ENCODE measurements around the gene ABCD1. TPM values are rescaled to one million over a fixed set of nuclear protein-coding genes. Genes with fewer than 3 reads are reported as not detected.

Gene ABCD1
- total RNA-seq (2022; extraction: Qiagen RNA extraction), result 2.5 to 4.0 TPM (median 3.6 TPM) in 5 replicates

DNA sequence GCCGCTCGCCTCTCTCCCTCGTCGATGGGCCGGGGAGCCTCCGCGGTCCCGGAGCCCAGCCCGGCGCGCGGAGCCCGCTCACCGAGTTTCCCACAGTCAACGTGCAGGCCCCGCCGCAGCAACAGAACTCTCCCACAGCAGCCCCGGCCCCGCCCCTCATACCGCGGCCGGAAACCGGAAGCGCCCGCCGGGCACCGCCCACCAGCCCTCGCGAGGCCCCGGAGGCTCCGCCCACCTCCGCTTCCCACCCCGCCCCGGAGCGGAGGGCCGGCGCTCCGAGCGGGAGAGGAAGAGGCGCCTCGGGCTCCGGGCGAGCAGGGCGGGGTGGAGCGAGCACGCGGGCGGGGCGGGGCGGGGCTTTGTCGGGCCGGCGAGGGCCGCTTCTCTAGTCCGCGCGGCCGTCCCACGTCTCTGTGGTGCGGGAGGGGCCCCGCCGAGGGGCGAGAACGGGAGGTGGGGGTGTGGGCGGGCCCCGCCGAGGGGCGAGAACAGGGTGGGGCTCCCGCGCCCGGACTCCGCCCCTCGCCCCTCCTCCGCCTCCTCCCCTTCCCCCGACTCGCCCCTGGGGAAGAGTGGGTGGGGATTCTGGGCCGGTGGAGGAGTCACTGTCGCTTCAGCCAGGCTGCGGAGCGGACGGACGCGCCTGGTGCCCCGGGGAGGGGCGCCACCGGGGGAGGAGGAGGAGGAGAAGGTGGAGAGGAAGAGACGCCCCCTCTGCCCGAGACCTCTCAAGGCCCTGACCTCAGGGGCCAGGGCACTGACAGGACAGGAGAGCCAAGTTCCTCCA lies at the start of gene ABCD1, which contains the start of gene BCAP31:
ABCD1 (plus strand) TSS at position 605 of the 787 bp plus-strand sequence. CDS start 411 bp downstream, outside the sequence.
BCAP31 (minus strand) TSS at position 136 of the 787 bp plus-strand sequence. CDS start 1,143 bp downstream, outside the sequence.

DNA sequence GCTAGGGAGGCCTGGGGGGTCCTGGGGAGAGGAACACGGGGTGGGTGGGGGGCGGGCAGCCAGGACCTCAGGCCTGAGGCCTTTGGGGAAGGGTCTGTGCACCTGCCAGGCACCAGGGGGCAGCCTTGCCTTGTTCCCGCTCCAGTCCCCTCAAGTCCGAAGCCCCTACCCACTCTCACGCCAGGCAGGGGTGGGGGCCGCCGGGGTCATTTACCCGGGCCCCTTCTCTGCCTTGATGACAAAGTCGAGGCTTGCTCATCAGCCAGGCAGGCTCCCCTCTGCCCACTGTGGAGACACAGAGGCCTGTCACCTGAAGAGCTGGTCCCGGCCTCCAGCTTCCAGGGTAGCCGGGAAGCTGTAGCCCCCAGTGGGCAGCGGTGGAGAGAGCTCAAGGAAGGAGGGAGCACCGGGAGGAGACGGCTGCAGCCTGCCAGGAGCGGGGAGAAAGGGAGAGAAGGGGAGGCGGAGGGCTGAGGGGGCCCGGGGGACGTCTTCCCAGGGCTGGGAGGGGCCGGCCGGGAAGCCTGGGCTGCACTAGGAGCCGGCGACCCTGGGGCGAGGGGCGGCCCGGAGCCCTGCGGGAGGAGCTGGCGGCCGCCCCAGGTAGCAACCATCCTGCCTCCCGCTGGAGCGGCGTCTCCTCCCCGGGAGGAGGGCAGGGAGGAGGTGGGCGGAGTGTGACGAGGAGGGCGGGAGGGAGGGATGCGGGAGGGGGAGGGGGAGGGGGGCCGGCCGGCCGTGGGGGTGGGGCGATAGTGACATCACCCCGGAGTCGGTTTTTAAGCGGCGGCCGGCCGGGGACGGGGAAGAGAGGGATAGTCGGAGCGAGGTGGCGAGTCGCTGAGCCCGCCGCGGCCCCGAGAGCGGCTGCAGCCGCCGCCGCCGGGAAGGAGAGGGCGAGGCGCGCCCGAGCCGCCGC lies 37.3 kb upstream of the ABCD1 start, which contains the start of gene SLC6A8:
SLC6A8 (plus strand) TSS at position 806 of the 919 bp plus-strand sequence. CDS start 649 bp downstream, outside the sequence.

DNA sequence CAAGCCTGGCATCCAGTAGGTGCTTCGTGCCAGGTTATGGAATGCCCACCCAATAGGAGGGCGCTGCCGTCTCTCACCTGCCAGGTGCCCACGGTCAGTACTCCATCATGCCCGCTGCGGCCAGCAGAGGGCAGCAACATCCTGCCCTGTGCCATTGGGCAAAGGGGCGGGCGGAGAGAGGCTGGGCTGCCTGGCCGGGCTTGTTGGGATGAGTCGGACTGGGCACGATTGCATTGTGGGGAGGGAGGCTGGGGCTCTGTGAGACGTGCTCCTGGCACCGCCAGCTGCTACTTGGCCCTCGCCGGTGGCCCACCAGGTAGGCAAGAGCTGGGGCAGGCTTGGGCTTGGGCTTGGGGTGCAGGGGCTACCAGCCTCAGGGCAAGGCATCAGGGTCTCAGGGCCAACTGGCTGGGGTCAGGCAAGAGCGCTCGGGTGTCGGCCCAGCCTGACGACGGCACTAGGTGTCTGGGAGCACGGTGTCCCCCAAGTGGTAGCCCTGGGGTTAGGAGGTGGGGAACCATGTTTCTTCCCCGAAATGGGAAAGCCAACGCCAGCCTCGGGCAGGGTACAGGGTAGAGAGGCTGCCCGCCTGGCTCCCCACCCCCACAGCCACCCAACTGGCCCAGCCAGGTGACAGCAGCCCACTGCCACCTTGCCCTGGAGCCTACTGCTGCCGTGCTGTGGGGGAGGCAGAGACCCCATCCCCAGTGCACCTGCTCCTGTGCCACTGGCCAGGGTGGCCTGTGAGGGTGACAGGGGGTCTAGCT lies 39.5 kb downstream of the ABCD1 start, which contains the start of gene PLXNB3:
PLXNB3 (plus strand) TSS at position 261 of the 767 bp plus-strand sequence. CDS start 1,287 bp downstream, outside the sequence.

DNA sequence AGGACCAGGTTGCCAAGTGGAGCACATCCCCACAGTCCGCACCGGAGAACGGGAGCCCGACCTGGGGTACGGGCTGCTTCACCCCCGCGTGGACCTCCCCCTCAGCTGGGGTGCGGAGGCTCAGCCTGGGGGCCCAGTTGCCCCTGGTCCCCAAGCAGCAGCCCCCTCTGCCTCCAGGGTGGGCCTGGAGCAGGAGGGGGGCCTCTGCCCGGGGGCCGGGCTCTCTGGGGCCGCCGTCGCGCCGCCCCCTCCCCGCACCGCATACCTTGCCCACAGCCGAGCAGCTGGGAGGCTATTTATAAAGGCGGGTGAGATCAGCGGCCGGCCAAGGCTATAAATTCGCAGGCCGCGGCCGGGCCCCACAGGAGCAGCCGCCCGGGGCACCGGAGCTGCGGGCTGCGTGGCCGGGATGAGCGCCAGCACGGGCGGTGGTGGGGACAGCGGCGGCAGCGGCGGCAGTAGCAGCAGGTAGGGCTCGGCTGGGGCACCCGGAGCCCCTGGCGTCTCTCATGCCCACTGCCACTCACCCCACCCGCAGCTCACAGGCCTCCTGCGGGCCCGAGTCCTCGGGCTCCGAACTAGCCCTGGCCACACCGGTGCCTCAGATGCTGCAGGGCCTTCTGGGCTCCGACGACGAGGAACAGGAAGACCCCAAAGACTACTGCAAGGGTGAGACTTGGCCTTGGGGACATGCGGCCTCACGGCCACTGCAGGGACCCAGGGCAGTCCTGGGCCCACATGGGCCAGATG lies 56.2 kb downstream of the ABCD1 start, which contains the start of gene SRPK3:
SRPK3 (plus strand) TSS at position 364 of the 750 bp plus-strand sequence; CDS start at position 410, 46 bp downstream.

Other genes with a start within 250 kb of the ABCD1 start
- not detected in 5 replicates for gene BGN, start 229.9 kb upstream of the ABCD1 start, total RNA-seq (2022; extraction: Qiagen RNA extraction)
- 0.05 to 0.31 TPM (median 0.12 TPM) in 5 replicates for gene ATP2B3, start 207.2 kb upstream of the ABCD1 start, total RNA-seq (2022; extraction: Qiagen RNA extraction)
- gene CCNQ, start 125.7 kb upstream of the ABCD1 start, total RNA-seq (2022; extraction: Qiagen RNA extraction), result 40.9 to 59.7 TPM (median 57.6 TPM) in 5 replicates
- 1.0 to 1.6 TPM (median 1.5 TPM) in 5 replicates for gene DUSP9, start 77.7 kb upstream of the ABCD1 start, total RNA-seq (2022; extraction: Qiagen RNA extraction)
- 0.13 to 0.44 TPM (median 0.26 TPM) in 3 of 5 replicates, not detected in the others for gene PNCK, start 51.0 kb upstream of the ABCD1 start, total RNA-seq (2022; extraction: Qiagen RNA extraction)
- 10.0 to 14.5 TPM (median 12.6 TPM) in 5 replicates for gene SLC6A8, start 36.9 kb upstream of the ABCD1 start, total RNA-seq (2022; extraction: Qiagen RNA extraction)
- 351 to 491 TPM (median 368 TPM) in 5 replicates for gene BCAP31, start 469 bp upstream of the ABCD1 start, total RNA-seq (2022; extraction: Qiagen RNA extraction)
- gene PLXNB3, start 39.4 kb downstream of the ABCD1 start, total RNA-seq (2022; extraction: Qiagen RNA extraction), result 3.1 to 4.0 TPM (median 3.6 TPM) in 5 replicates
- gene SRPK3, start 56.2 kb downstream of the ABCD1 start, total RNA-seq (2022; extraction: Qiagen RNA extraction), result 0.02 to 0.13 TPM (median 0.05 TPM) in 4 of 5 replicates, not detected in the other
- gene IDH3G, start 69.5 kb downstream of the ABCD1 start, total RNA-seq (2022; extraction: Qiagen RNA extraction), result 58.1 to 62.0 TPM (median 60.2 TPM) in 5 replicates
- gene SSR4, start 69.8 kb downstream of the ABCD1 start, total RNA-seq (2022; extraction: Qiagen RNA extraction), result 313 to 452 TPM (median 397 TPM) in 5 replicates
- gene PDZD4, start 105.7 kb downstream of the ABCD1 start, total RNA-seq (2022; extraction: Qiagen RNA extraction), result 2.9 to 3.7 TPM (median 3.4 TPM) in 5 replicates
- gene L1CAM, start 161.3 kb downstream of the ABCD1 start, total RNA-seq (2022; extraction: Qiagen RNA extraction), result 16.9 to 22.0 TPM (median 19.7 TPM) in 5 replicates
- gene AVPR2, start 179.8 kb downstream of the ABCD1 start, total RNA-seq (2022; extraction: Qiagen RNA extraction), result 0.07 TPM in 1 of 5 replicates, not detected in the others
- 1.3 to 2.1 TPM (median 1.4 TPM) in 5 replicates for gene ARHGAP4, start 201.4 kb downstream of the ABCD1 start, total RNA-seq (2022; extraction: Qiagen RNA extraction)
- 197 to 239 TPM (median 216 TPM) in 5 replicates for gene NAA10, start 210.2 kb downstream of the ABCD1 start, total RNA-seq (2022; extraction: Qiagen RNA extraction)
- 0.10 to 0.36 TPM (median 0.18 TPM) in 4 of 5 replicates, not detected in the other for gene RENBP, start 219.8 kb downstream of the ABCD1 start, total RNA-seq (2022; extraction: Qiagen RNA extraction)
- gene HCFC1, start 247.0 kb downstream of the ABCD1 start, total RNA-seq (2022; extraction: Qiagen RNA extraction), result 34.4 to 39.5 TPM (median 36.7 TPM) in 5 replicates
- 5.2 to 7.2 TPM (median 5.4 TPM) in 5 replicates for gene TMEM187, start 247.9 kb downstream of the ABCD1 start, total RNA-seq (2022; extraction: Qiagen RNA extraction)

All from A549 treated with Hydrocortisone at 1 μM for 4 hours (cell line).